ENCODE data around the gene DNAH5.

GRCh38 chr5:13972029-13972428, 27.5 kb upstream of the DNAH5 start:
- TF ChIP-seq CTCF (IDR thresholded peaks at IDR 0.05; ENCODE audit: control extremely low read depth in 1 of 3, insufficient read depth in 1 of 3, low read depth in 1 of 3, low read length in 3 of 3) (no peak), SP1 (IDR thresholded peaks at IDR 0.05; ENCODE audit: low read depth, low read length) (no peak), JUN (IDR thresholded peaks at IDR 0.05; ENCODE audit: low read depth, low read length) (no peak), ATF2 (IDR thresholded peaks at IDR 0.05; ENCODE audit: low read length) (no peak), EZH2 (IDR thresholded peaks at IDR 0.05; ENCODE audit: low read depth, low read length, severe bottlenecking) (no peak), EP300 (IDR thresholded peaks at IDR 0.05; ENCODE audit: borderline replicate concordance in 1 of 2, low read depth in 2 of 2, low read length in 2 of 2) (no peak), POLR2AphosphoS5 (IDR thresholded peaks at IDR 0.05; ENCODE audit: low read depth, low read length) (no peak), SP4 (IDR thresholded peaks at IDR 0.05; ENCODE audit: low read length) (no peak), SAP30 (IDR thresholded peaks at IDR 0.05; ENCODE audit: insufficient read depth, insufficient replicate concordance, low read length) (no peak), TAF1 (IDR thresholded peaks at IDR 0.05; ENCODE audit: low read depth, low read length) (no peak), POLR2A (IDR thresholded peaks at IDR 0.05; ENCODE audit: control extremely low read depth in 1 of 2, low read depth in 2 of 2, low read length in 2 of 2) (no peak), TCF12 (IDR thresholded peaks at IDR 0.05; ENCODE audit: low read depth, low read length) (no peak), ATF3 (IDR thresholded peaks at IDR 0.05; ENCODE audit: insufficient read depth, low read depth, low read length) (no peak)

Data from H1 (cell line).